AG09309 (cell line): ENCODE data around the gene EXOC6B.

ENCODE experiments used
- DNase-seq: peaks from one replicate; pipeline ENCODE4 v3.0.0-alpha.2; 2010; ENCODE audit warnings: low read depth
- H3K4me3 ChIP-seq: 2 replicates; pipeline ENCODE4 v1.5.1; 2011; ENCODE audit warnings: mild to moderate bottlenecking, low read depth, low read length, moderate library complexity; ENCODE audit not compliant: control insufficient read depth
- TF ChIP-seq, protein P1 (sequence below): IDR thresholded peaks from 2 replicates; pipeline ENCODE4 v1.5.1; 2011; ENCODE audit warnings: mild to moderate bottlenecking, low read depth, low read length, inconsistent platforms; ENCODE audit not compliant: insufficient read depth, control insufficient read depth; ENCODE audit errors: missing control alignments

The EXOC6B gene

DNA sequence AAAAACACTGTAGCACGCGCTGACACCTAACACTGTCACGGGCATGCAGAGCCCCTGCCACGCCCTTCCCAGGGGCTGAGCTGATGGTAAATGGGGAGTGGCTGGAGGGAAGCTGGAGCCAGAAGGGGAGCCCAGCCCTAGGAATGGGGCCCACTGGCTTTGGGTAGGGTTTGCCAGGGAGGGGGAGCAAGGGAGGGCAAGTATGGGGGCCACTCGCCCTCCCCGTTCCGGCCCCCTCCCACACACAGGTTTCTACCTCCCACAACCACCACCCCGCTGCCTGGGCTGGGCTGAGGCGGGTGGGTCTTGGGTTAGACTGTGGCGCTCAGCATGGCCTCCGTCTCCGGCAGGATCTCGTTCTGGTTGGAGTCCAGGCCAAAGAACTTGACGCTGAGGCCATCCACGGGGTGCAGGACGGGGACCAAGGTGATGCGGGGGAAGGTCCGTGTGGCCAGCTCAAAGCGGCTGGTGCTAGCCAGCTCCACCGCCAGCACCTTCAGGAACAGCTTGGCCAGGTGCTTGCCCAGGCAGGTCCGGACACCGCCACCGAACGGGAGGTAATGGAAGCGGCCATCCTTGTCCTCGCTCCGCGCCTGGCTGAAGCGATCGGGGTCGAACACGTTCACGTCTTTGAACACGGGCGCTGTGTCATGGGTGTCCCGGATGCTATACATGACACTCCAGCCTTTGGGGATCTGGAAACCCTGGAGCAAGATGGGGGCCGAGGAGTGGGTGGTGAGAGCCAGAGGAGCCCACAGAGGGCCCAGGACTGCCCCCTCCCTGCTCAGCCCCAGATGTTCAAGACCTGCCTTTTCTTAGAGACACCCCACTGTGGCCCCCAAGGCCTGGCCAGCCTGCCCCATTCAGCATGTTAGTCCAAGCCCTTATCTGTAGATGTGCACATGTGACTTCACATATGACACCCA is 693.7 kb downstream of the EXOC6B start:
- TF ChIP-seq, protein P1, sequence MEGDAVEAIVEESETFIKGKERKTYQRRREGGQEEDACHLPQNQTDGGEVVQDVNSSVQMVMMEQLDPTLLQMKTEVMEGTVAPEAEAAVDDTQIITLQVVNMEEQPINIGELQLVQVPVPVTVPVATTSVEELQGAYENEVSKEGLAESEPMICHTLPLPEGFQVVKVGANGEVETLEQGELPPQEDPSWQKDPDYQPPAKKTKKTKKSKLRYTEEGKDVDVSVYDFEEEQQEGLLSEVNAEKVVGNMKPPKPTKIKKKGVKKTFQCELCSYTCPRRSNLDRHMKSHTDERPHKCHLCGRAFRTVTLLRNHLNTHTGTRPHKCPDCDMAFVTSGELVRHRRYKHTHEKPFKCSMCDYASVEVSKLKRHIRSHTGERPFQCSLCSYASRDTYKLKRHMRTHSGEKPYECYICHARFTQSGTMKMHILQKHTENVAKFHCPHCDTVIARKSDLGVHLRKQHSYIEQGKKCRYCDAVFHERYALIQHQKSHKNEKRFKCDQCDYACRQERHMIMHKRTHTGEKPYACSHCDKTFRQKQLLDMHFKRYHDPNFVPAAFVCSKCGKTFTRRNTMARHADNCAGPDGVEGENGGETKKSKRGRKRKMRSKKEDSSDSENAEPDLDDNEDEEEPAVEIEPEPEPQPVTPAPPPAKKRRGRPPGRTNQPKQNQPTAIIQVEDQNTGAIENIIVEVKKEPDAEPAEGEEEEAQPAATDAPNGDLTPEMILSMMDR: no peak
- DNase-seq: no peak
- no peak overlapping the region for H3K4me3 ChIP-seq

DNA sequence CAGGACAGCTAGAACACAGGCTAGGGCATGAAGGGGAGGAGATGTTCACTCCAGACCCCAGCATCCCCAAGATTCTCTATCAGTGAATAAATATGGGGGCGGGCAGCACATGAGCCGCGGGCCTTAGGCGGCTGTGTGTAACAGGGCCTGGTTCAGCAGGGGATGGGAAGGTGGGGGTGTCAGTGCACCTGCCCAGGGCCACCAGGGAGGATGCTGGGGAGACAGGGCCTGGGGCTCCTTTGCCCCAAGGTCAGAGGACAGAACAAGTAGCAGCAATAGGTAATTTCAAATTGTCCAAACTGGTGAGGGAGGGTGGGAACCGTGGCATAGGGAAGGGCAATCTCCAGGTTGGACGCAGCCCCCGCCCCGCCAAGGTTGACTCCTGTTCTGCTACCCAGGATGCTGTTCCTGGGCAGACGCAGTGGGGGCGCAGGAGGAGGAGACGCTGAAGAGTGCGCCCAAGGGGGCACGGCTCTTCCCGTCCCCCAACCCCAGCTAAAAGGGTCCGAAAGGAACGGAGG is 694.4 kb downstream of the EXOC6B start:
- H3K4me3 ChIP-seq: no peak overlapping the region
- TF ChIP-seq, protein P1: no peak
- no peak for DNase-seq

DNA sequence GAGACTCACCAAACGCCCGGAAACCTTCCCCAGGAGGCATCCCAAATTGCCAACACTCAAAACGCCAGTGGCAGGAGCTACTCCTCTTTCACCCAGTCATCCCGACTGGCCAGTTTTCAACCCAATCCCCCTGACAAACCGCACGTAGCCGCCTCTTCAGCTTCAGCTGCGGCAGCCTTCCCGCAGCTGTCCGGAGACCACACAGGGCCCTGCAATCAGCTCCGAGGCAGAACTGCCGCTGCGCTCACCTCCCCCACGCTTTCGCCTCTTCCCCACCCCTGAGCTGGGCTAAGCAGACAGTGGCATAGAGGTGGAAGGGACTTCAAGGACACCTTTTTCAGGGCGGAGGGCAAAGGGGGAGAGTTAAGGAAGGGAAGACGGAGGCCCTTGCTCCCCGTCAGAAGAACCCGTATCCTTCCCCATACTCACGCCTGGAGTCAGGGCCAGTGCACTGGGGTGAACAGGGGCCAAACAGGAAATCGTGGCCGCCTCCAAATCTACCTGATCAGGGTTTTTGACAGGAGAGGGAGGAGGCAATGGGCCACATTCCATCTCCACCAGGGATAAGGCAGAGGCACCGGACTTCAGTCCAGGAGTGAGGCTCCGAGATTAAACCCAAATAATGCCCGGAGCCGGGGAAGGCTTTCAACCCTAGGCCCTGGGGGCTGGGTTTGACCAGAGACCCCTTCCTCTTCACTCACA is 695.0 kb downstream of the EXOC6B start:
- TF ChIP-seq, protein P1: no peak
- DNase-seq: no peak
- H3K4me3 ChIP-seq: no peak overlapping the region

DNA sequence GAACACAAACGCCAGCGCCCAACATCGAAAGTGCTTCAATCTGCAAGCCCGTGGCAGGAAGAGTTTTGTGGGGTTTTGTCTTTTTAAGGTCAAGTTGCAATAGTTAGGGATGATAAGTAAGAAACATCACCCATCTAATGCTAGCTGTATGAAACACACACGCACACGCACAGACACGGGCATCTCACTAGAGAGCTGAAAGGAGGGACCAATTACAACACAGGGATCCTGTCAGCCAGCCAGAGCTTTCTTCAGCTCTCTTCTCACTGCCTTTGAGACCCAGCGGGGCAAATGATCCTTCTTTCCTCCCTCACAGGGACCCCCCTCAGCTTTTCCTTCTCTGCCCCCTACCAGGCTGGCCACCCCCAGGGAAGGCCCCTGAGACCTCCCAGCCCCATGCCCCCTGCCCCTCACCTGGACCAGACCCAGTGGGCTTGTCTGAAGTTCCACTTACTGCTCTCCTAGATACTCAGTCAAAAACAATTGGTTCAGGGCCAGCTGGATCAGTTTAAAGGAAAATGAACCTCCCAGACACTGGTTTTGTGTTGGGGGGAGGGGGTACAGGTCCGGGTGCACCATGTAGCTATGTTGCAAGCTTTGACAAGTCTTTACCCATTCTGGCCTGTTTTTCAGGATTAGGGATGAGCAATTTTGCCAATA is 696.0 kb downstream of the EXOC6B start:
- DNase-seq: no peak
- H3K4me3 ChIP-seq: no peak overlapping the region
- TF ChIP-seq, protein P1: no peak

DNA sequence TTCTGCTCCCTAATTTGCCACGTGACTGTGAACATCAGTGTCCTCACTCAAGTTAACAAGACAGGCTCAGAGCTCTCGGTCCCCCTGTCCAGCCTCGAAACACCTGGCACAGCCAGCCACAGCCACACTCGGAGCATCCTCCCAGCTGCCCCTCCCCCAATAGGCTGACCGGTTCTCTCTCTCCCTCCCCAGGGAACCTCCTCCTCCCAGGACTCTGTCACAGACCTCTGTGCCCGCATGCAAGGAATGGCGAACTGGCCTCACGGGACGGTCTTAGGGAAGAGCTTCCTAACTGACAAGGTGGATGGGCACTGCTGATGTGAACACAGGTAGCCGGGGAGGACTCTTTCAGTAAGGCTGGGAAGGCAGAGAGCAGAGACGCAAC is 697.0 kb downstream of the EXOC6B start:
- TF ChIP-seq, protein P1: no peak
- DNase-seq: no peak
- H3K4me3 ChIP-seq: no peak overlapping the region
